H1 (cell line): ENCODE data around the gene HINT1. TPM values are rescaled to one million over a fixed set of nuclear protein-coding genes. Genes with fewer than 3 reads are reported as not detected.

Experiments used
- CTCF ChIA-PET: fragments of 300-600 bp; sonication (Branson Sonifier 250); formaldehyde crosslinking; loops from one replicate; lab custom pipeline; 2021; ENCODE audit not compliant: partially characterized antibody; lab: Charles Lee
- POLR2A ChIA-PET: fragments of 300-600 bp; sonication (Branson Sonifier 250); formaldehyde crosslinking; loops from one replicate; lab custom pipeline; 2021; ENCODE audit warnings: inconsistent platforms; ENCODE audit not compliant: partially characterized antibody; lab: Charles Lee
- DNase-seq, 2 experiments: peaks; one replicate each; pipeline versions ENCODE4 v3.0.0 to v3.0.0-alpha.2; 2010 to 2022; ENCODE audit warnings: low spot score in 2 of 2, low read depth in 1 of 2, mixed read lengths in 1 of 2
- FAIRE-seq: peaks from 2 replicates; lab custom pipeline; 2011; peaks lifted over from hg19 to GRCh38; lab: Jason Lieb, UNC
- H2AFZ ChIP-seq: 2 replicates; pipeline ENCODE4 v1.8.1; 2012; ENCODE audit warnings: low read length, inconsistent platforms
- H2AK5ac ChIP-seq: 2 replicates; pipeline ENCODE4 v1.6.1; 2013; ENCODE audit warnings: low read depth, low read length
- H2BK120ac ChIP-seq: replicated peaks from 2 replicates; pipeline ENCODE3; 2013; ENCODE audit warnings: low read depth, low read length, inconsistent platforms
- H2BK12ac ChIP-seq: 2 replicates; pipeline ENCODE4 v1.6.1; 2013; ENCODE audit warnings: low read depth, low read length
- H2BK15ac ChIP-seq: 2 replicates; pipeline ENCODE4 v1.6.1; 2013; ENCODE audit warnings: low read length
- H2BK20ac ChIP-seq: 2 replicates; pipeline ENCODE4 v1.6.1; 2013; ENCODE audit warnings: low read length
- H2BK5ac ChIP-seq: 2 replicates; pipeline ENCODE4 v1.6.1; 2013; ENCODE audit warnings: low read depth, low read length
- H3K14ac ChIP-seq: 2 replicates; pipeline ENCODE4 v1.6.1; 2013; ENCODE audit warnings: inconsistent platforms; ENCODE audit not compliant: insufficient read length
- H3K18ac ChIP-seq: 2 replicates; pipeline ENCODE4 v1.6.1; 2013; ENCODE audit warnings: low read length; ENCODE audit errors: extremely low read depth
- H3K23ac ChIP-seq: 2 replicates; pipeline ENCODE4 v1.6.1; 2013; ENCODE audit warnings: inconsistent platforms; ENCODE audit not compliant: insufficient read length
- H3K23me2 ChIP-seq: 2 replicates; pipeline ENCODE4 v1.6.1; 2013; ENCODE audit warnings: low read depth, low read length
- H3K27ac ChIP-seq: 2 replicates; pipeline ENCODE4 v1.6.1; 2011; ENCODE audit warnings: low read depth, low read length, inconsistent platforms
- H3K27me3 ChIP-seq, 4 experiments: replicated peaks in 1 of 4; 1 replicate in 1 of 4; 2 replicates in 3 of 4; pipeline versions ENCODE4 v1.6.1 to v1.8.1; 2011 to 2013; ENCODE audit warnings: low read length in 3 of 4, mild to moderate bottlenecking in 3 of 4, inconsistent platforms in 2 of 4, mixed read lengths in 2 of 4, moderate library complexity in 1 of 4; ENCODE audit not compliant: control insufficient read depth in 3 of 4, insufficient read depth in 3 of 4; ENCODE audit errors: extremely low read depth in 1 of 4
- H3K36me3 ChIP-seq, 4 experiments: 2 replicates each; pipeline versions ENCODE4 v1.6.1 to v1.8.1; 2011 to 2013; ENCODE audit warnings: mild to moderate bottlenecking in 4 of 4, low read length in 3 of 4, moderate library complexity in 2 of 4, control low read depth in 1 of 4, inconsistent platforms in 1 of 4; ENCODE audit not compliant: insufficient read depth in 4 of 4, control insufficient read depth in 2 of 4
- H3K4ac ChIP-seq: replicated peaks from 2 replicates; pipeline ENCODE3; 2013; ENCODE audit warnings: low read length, low read depth, mixed read lengths, inconsistent platforms; ENCODE audit not compliant: insufficient read length
- H3K4me1 ChIP-seq, 4 experiments: replicated peaks in 1 of 4; 1 replicate in 1 of 4; 2 replicates in 3 of 4; pipeline versions ENCODE4 v1.6.1 to v1.8.1; 2011 to 2013; ENCODE audit warnings: low read length in 3 of 4, inconsistent platforms in 2 of 4, mixed read lengths in 1 of 4; ENCODE audit not compliant: insufficient read depth in 4 of 4, control insufficient read depth in 3 of 4
- H3K4me2 ChIP-seq, 2 experiments: 2 replicates each; pipeline versions ENCODE4 v1.6.1 to v1.8.1; 2011 to 2013; ENCODE audit warnings: low read depth in 2 of 2, low read length in 2 of 2, control low read depth in 1 of 2, inconsistent platforms in 1 of 2, mild to moderate bottlenecking in 1 of 2; ENCODE audit not compliant: insufficient read depth in 1 of 2
- H3K4me3 ChIP-seq, 4 experiments: fragments of 200-600, 300-600 bp in 1 of 4; sonication (generic), shearing (Covaris generic), sonication (Bioruptor Twin) in 1 of 4; 2 replicates each; pipeline versions ENCODE4 v1.5.1 to v1.8.1; 2011 to 2016; ENCODE audit warnings: low read length in 4 of 4, low read depth in 3 of 4, control low read depth in 2 of 4, inconsistent platforms in 2 of 4, mild to moderate bottlenecking in 2 of 4, mixed read lengths in 1 of 4, moderate library complexity in 1 of 4; ENCODE audit not compliant: insufficient read depth in 2 of 4; ENCODE audit errors: extremely low read depth in 1 of 4
- H3K56ac ChIP-seq: replicated peaks from 2 replicates; pipeline ENCODE3; 2013; ENCODE audit warnings: low read depth, mild to moderate bottlenecking, mixed read lengths, low read length, inconsistent platforms; ENCODE audit not compliant: insufficient read length
- H3K79me1 ChIP-seq: 2 replicates; pipeline ENCODE4 v1.6.1; 2013; ENCODE audit warnings: low read depth, low read length, control low read depth
- H3K79me2 ChIP-seq, 2 experiments: 2 replicates each; pipeline versions ENCODE4 v1.6.1 to v1.8.1; 2012 to 2013; ENCODE audit warnings: low read length in 2 of 2, mild to moderate bottlenecking in 2 of 2, inconsistent platforms in 1 of 2; ENCODE audit not compliant: insufficient read depth in 2 of 2, control insufficient read depth in 1 of 2
- H3K9ac ChIP-seq, 4 experiments: replicated peaks in 1 of 4; 1 replicate in 1 of 4; 2 replicates in 3 of 4; pipeline versions ENCODE4 v1.6.1 to v1.8.1; 2011 to 2013; ENCODE audit warnings: low read depth in 3 of 4, low read length in 3 of 4, control low read depth in 2 of 4, mild to moderate bottlenecking in 2 of 4, moderate library complexity in 2 of 4, inconsistent platforms in 1 of 4; ENCODE audit errors: extremely low read depth in 1 of 4
- H3K9me3 ChIP-seq, 2 experiments: 2 replicates each; pipeline versions ENCODE4 v1.6.1 to v1.8.1; 2012 to 2013; ENCODE audit warnings: mild to moderate bottlenecking in 2 of 2, moderate library complexity in 2 of 2, control low read depth in 1 of 2, inconsistent platforms in 1 of 2, low read depth in 1 of 2, low read length in 1 of 2, mixed read lengths in 1 of 2; ENCODE audit not compliant: insufficient read depth in 2 of 2
- H4K20me1 ChIP-seq, 2 experiments: replicated peaks in 1 of 2; 2 replicates each; pipeline versions ENCODE3 to v1.8.1; 2011 to 2013; ENCODE audit warnings: inconsistent platforms in 2 of 2, low read length in 2 of 2, mild to moderate bottlenecking in 1 of 2; ENCODE audit not compliant: insufficient read depth in 2 of 2, control insufficient read depth in 1 of 2
- H4K5ac ChIP-seq: 2 replicates; pipeline ENCODE4 v1.6.1; 2013; ENCODE audit warnings: low read length, low read depth, mixed read lengths, inconsistent platforms; ENCODE audit not compliant: insufficient read length
- H4K8ac ChIP-seq: 2 replicates; pipeline ENCODE4 v1.8.0; 2013; ENCODE audit warnings: mild to moderate bottlenecking, moderate library complexity, low read length, inconsistent platforms; ENCODE audit not compliant: insufficient read depth; ENCODE audit errors: extremely low read depth
- H4K91ac ChIP-seq: replicated peaks from 2 replicates; pipeline ENCODE3; 2013; ENCODE audit warnings: low read length, mixed read lengths, inconsistent platforms; ENCODE audit not compliant: insufficient read length
- CBX5 ChIP-seq: fragments of 300-800, 300-1000 bp; sonication (generic); IDR thresholded peaks from 2 replicates; pipeline ENCODE4 v1.7.1; 2016; ENCODE audit warnings: antibody characterized with exemption, low read length, low read depth
- KDM5A ChIP-seq: fragments of 200-600 bp; IDR thresholded peaks from 2 replicates; pipeline ENCODE4 v1.7.1; 2012; ENCODE audit warnings: mild to moderate bottlenecking, low read length, inconsistent platforms, mixed read lengths
- POLR2AphosphoS5 ChIP-seq: IDR thresholded peaks from 2 replicates; pipeline ENCODE4 v1.6.1; 2011; ENCODE audit warnings: low read depth, low read length
- POU5F1 ChIP-seq: IDR thresholded peaks from 2 replicates; pipeline ENCODE4 v1.6.1; 2011; ENCODE audit warnings: low read depth, mild to moderate bottlenecking, low read length, moderate library complexity
- RBBP5 ChIP-seq: IDR thresholded peaks from 2 replicates; pipeline ENCODE4 v1.7.1; 2012; ENCODE audit warnings: low read depth, mild to moderate bottlenecking, inconsistent platforms, low read length, moderate library complexity, borderline replicate concordance
- WGBS, 2 experiments: shearing (Covaris generic) in 1 of 2; methylation state at CpG; one replicate each; pipeline versions ENCODE4 v1.1.6 to v1.1.7; 2013 to 2015; ENCODE audit warnings: low lambda C conversion rate in 2 of 2, mixed read lengths in 2 of 2, inconsistent platforms in 1 of 2, low coverage in 1 of 2, missing lambda C conversion rate in 1 of 2; ENCODE audit not compliant: insufficient replicate concordance in 2 of 2, insufficient coverage in 1 of 2, insufficient read length in 1 of 2; ENCODE audit errors: extremely low coverage in 1 of 2, missing lambda C conversion rate in 1 of 2; 5-methylcytosine and 5-hydroxymethylcytosine counted together
- polyA plus RNA-seq, 7 experiments: library from polyadenylated mRNA; depleted of rRNA in 3 of 7; stranded (reverse) in 5 of 7; unstranded in 2 of 7; fragments of >200 nt in 5 of 7; fragments of 200-250 nt in 2 of 7; gene quantifications; 1 replicate in 5 of 7; 2 replicates in 1 of 7; 4 replicates in 1 of 7; pipeline versions ENCODE4 v1.2.1 to v1.2.3, GENCODE V29; 2011 to 2013; ENCODE audit warnings: missing spikeins in 2 of 7, mixed read lengths in 2 of 7
- total RNA-seq: library from RNA; stranded (reverse); fragmentation: NEBNext Ultra II Directional; extraction: Animal tissue kit (Norgen Biotek cat#: 25700); gene quantifications from 2 replicates; pipeline ENCODE4 v1.2.1, GENCODE V29; 2021
- TF ChIP-seq, protein P1 (sequence below): IDR thresholded peaks from 2 replicates; pipeline ENCODE4 v1.6.1; 2012; ENCODE audit warnings: inconsistent platforms
- TF ChIP-seq, protein P2 (sequence below): IDR thresholded peaks from 2 replicates; pipeline ENCODE4 v1.6.1; 2012; ENCODE audit warnings: inconsistent platforms
- TF ChIP-seq, protein P3 (sequence below), 3 experiments: IDR thresholded peaks; 1 replicate in 2 of 3; 2 replicates in 1 of 3; pipeline versions ENCODE4 v1.5.1 to v1.6.1; 2011; ENCODE audit warnings: low read length in 3 of 3, mild to moderate bottlenecking in 3 of 3, inconsistent platforms in 2 of 3, low read depth in 1 of 3, moderate library complexity in 1 of 3; ENCODE audit not compliant: insufficient read depth in 1 of 3; ENCODE audit errors: control extremely low read depth in 1 of 3

The HINT1 gene
- total and polyA plus RNA-seq, 2 of the 8 experiments (the other 6 are each of a cell fraction or from before 2014, with no cell fraction given) = 230 to 479 TPM

DNA sequence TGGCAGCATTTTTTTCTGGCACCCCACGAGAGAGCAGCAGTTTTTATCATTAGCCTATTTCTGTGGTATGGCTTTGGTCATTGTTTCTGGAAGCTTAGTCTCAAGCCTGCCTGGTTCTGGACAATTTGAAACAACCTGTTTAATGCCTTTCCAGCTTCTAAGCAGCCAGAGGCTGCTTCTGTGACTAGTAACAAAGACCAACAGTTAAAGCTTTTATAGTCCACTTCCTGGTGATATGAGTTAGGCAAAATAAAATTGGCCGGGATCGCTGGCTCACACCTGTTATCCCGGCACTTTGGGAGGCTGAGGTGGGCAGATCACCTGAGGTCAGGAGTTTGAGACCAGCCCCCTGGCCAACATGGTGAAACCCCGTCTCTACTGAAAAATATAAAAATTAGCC, 29.7 kb upstream of the HINT1 start:
- H3K4me3 ChIP-seq = no peak overlapping the region
- H4K8ac ChIP-seq = no peak overlapping the region
- no peak overlapping the region for H3K4ac ChIP-seq
- H3K4me1 ChIP-seq = no peaks in the 10 kb centered on the region
- H3K27ac ChIP-seq = no peak overlapping the region
- H3K56ac ChIP-seq = no peak overlapping the region
- no peak overlapping the region for H4K91ac ChIP-seq
- H2BK15ac ChIP-seq = no peak overlapping the region
- no peaks in the 10 kb centered on the region for H3K27me3 ChIP-seq
- TF ChIP-seq, protein P1, sequence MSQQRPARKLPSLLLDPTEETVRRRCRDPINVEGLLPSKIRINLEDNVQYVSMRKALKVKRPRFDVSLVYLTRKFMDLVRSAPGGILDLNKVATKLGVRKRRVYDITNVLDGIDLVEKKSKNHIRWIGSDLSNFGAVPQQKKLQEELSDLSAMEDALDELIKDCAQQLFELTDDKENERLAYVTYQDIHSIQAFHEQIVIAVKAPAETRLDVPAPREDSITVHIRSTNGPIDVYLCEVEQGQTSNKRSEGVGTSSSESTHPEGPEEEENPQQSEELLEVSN = no peak
- TF ChIP-seq RBBP5 = no peak
- no peak for TF ChIP-seq POU5F1
- TF ChIP-seq, protein P2, sequence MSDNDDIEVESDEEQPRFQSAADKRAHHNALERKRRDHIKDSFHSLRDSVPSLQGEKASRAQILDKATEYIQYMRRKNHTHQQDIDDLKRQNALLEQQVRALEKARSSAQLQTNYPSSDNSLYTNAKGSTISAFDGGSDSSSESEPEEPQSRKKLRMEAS = no peak
- TF ChIP-seq, protein P3, sequence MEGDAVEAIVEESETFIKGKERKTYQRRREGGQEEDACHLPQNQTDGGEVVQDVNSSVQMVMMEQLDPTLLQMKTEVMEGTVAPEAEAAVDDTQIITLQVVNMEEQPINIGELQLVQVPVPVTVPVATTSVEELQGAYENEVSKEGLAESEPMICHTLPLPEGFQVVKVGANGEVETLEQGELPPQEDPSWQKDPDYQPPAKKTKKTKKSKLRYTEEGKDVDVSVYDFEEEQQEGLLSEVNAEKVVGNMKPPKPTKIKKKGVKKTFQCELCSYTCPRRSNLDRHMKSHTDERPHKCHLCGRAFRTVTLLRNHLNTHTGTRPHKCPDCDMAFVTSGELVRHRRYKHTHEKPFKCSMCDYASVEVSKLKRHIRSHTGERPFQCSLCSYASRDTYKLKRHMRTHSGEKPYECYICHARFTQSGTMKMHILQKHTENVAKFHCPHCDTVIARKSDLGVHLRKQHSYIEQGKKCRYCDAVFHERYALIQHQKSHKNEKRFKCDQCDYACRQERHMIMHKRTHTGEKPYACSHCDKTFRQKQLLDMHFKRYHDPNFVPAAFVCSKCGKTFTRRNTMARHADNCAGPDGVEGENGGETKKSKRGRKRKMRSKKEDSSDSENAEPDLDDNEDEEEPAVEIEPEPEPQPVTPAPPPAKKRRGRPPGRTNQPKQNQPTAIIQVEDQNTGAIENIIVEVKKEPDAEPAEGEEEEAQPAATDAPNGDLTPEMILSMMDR (IDR thresholded peaks at IDR 0.05; ENCODE audit: control extremely low read depth in 1 of 3, insufficient read depth in 1 of 3, low read depth in 1 of 3, low read length in 3 of 3) = no peak
- no peak for TF ChIP-seq CBX5
- no peak for TF ChIP-seq POLR2AphosphoS5
- TF ChIP-seq KDM5A = no peak
- H4K20me1 ChIP-seq = no peaks in the 10 kb centered on the region
- WGBS, 2 experiments = 86% methylated on average over 5 of the region's 5 CpGs; no CpG with 5 or more reads in 1 of the 2 experiments
- no peak overlapping the region for H2BK120ac ChIP-seq
- H2BK20ac ChIP-seq = no peak overlapping the region
- H2AFZ ChIP-seq = no peak overlapping the region
- CTCF ChIA-PET = no interaction called here
- H4K5ac ChIP-seq = no peak overlapping the region
- FAIRE-seq (no peak), DNase-seq (no peak)
- no peaks in the 10 kb centered on the region for H3K23me2 ChIP-seq
- POLR2A ChIA-PET = interaction anchor here (0.9 to 1.1 kb wide), 3 partner anchors 12 to 23 kb away, joined by 3 read pairs; no protein-coding TSS in a partner anchor
- no peak overlapping the region for H2AK5ac ChIP-seq
- no peak overlapping the region for H2BK5ac ChIP-seq
- H3K9ac ChIP-seq = no peak overlapping the region
- H3K79me2 ChIP-seq = no peaks in the 10 kb centered on the region
- H3K36me3 ChIP-seq = no peaks in the 10 kb centered on the region
- H3K79me1 ChIP-seq = no peaks in the 10 kb centered on the region
- no peak overlapping the region for H3K4me2 ChIP-seq
- H3K9me3 ChIP-seq = no peaks in the 10 kb centered on the region
- H2BK12ac ChIP-seq = no peak overlapping the region
- H3K14ac ChIP-seq = no peak overlapping the region
- no peak overlapping the region for H3K18ac ChIP-seq
- H3K23ac ChIP-seq = no peak overlapping the region
